ENCODE results near the gene XKR7.

- TF ChIP-seq CTCF (IDR thresholded peaks at IDR 0.05) (no peak), POLR2AphosphoS5 (IDR thresholded peaks at IDR 0.05) (no peak)
Measured at GRCh38 chr20:32007787-32008616, 40.1 kb downstream of the XKR7 start.
